ENCODE data around the gene EGLN2.
A peak's percentile ranks its signal among the peaks of the same experiment; 100 is the strongest.
"Not testable (repeated sequence)": the region's sequence is repeated elsewhere in the genome, so short reads cannot be mapped to it uniquely, and the experiment has no call there.

Gene EGLN2

DNA sequence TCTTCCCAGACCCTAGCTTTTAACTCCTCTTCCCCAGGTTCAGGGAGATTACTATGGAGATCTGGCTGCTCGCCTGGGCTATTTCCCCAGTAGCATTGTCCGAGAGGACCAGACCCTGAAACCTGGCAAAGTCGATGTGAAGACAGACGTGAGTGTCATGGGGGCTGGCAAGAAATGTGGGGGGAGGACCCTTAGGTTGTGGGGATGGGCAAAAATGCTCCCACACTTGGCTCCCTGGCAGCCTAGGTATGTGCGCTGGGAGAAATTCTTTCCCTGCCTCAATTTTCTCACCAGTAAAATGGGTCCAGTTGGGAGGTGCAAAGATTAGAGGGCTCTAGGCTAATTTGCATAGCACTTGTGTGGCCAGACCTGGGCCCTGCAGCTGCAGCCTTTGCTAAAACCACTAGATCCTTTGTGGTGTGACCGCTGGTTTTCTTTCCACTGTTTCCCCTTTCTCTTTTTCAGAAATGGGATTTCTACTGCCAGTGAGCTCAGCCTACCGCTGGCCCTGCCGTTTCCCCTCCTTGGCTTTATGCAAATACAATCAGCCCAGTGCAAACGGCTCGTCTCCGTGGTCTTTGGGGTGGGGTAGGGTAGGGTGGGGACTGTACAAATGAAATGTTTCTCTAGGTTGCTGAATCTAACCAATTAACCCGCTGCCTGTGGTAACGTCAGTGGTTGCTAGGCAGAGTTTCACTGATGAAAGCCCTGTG, 21.9 kb upstream of the EGLN2 start:
- DNase-seq = peak; percentile 94

DNA sequence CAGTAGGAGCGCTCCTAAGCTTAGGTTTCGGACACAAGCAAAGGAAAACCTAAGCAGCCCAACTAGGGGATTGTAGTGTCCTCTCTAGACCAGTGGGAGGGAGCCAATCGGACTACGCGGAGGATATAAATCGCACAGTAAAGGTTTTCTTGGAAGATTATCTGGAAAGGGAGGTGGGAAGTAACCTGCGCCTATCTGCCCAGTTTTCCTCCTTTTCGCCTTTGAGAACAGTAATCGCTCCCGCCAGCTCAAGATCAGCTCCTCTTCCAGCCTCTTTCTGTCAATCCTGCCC, 21.4 kb upstream of the EGLN2 start:
- no peak for DNase-seq

GRCh38 chr19:40777937-40778705, 20.9 kb upstream of the EGLN2 start, which contains the start of gene RAB4B:
Gene RAB4B (plus strand): TSS chr19:40778247. CDS start chr19:40778376, 129 bp downstream.
- peak; percentile 100 for DNase-seq

DNA sequence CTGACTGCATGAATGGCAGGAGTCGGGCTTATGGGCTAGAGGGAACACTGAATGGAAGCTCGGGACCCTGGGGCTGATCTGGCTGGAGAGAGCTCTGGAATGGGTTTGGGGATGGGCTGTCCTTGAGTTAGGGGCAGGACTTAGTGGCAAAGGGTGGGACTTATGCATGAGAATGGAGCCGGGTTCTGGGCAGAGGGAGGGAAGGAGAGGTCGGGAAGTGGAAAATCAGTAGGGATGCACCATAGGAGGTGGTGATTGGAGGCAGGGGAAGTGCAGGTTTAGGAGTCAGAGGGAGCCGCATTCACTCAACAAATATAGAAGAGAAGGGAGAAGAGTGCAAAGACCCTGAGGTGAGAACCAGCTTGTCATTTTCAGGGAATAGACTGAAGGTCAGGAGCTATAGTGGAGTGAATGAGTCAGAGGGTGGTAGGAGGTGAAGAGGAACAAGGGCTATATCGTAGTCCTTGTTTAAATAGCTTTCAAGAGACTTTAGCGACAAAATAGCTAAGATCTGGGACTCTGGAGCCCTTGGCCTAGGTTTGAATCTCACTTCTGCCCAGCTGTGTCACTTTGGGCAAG, 20.2 kb upstream of the EGLN2 start:
- no peak for DNase-seq

GRCh38 chr19:40780582-40780981, 18.4 kb upstream of the EGLN2 start:
- no peak for DNase-seq

- DNase-seq = no peak
These were observed 17.9 kb upstream of the EGLN2 start for GRCh38 chr19:40781140-40781539.

GRCh38 chr19:40783711-40784110, 15.3 kb upstream of the EGLN2 start:
- DNase-seq = no peak

DNA sequence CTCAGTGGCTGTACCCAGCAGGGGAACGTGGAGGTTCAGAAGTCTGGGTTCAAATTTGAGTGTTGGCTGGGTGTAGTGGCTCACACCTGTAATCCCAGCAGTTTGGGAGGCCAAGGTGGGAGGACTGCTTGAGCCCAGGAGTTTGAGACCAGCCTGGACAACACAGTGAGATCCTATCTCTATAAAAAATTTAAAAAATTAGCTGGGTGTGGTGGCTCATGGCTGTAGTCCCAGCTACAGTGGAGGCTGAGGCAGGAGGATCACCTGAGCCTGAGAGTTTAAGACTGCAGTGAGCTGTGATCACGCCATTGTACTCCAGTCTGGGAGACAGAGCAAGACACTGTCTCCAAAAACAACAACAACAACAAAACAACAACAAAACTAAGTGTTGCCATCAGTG, 14.8 kb upstream of the EGLN2 start:
- not testable (repeated sequence) for DNase-seq

GRCh38 chr19:40785526-40785925, 13.5 kb upstream of the EGLN2 start:
- DNase-seq = no peak

DNA sequence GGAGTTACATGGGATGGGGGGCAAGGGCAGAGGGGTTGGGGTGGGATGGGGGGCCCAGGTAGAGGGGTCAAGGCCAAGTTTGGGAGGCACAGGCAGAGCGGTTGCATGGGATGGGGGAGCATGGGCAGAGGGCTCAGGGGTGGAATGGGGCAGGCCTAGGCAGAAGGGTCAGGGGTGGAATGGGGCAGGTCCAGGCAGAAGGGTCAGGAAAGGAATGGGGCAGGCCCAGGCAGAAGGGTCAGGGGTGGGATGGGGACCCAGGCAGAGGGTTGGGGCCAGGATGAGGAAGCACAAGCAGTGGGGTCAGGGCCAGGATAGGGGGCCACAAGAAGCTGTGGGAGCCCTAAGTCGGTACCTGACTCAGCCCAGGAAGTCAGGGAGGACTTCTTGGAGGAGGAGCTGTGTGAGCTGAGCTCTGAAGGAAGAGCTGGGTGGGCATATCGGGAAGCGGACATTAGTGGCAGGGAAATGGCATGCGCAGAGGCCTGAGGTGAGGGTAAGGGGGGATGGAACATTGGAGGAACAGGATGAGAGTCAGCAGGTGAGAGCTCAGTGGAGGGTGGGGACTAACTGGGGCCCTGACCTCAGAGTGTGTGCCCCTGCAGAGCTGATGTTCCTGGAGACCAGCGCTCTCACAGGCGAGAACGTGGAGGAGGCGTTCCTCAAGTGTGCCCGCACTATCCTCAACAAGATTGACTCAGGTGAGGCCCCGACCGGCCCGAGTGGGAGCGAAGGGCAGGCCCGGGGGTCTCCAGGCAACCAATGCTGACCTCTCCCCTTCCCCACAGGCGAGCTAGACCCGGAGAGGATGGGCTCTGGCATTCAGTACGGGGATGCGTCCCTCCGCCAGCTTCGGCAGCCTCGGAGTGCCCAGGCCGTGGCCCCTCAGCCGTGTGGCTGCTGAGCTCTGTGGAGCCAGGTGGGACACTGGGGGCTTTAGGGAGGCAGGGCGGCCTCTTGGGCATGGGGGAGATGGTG, 12.6 kb upstream of the EGLN2 start:
- no peak for DNase-seq

DNA sequence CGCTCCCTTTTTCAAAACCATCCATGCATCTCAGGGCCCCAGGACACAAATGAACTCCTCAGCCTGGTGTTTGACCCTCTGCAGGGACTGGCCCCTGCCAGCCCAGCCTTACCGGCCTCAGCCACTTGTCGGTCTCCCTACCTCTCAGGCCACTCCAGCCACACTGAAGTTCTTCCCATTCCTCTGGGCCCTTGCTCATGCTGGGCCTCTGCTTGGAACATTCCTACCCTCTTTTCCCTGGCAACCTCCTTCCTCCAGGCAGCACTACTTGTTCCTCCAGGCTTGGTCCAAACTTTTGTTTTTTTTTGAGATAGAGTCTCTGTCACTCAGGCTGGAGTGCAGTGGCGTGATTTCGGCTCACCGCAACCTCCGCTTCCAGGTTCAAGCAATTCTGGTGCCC, 7.6 kb upstream of the EGLN2 start:
- no peak for DNase-seq

DNA sequence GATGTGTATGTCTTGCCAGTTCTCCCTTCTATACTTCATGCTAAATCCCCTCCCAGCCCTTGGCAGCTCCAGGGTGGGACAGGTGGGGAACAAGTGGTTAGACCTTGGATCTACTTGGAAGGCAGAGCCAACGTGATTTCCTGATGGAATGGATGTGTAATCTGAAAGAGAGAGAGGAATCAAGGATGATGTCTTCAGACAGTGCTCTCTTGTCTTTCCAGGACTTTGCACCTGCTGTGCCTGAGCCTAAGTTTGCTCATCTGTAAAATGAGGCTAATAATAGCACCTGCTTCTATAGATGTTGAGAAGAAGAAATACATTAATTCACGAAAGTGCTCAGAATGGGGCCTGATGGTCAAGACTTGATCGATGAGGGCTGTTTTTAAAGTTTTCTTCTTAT, 7.0 kb upstream of the EGLN2 start:
- no peak for DNase-seq

GRCh38 chr19:40797166-40797962, 1.6 kb upstream of the EGLN2 start:
- DNase-seq = no peak

DNA sequence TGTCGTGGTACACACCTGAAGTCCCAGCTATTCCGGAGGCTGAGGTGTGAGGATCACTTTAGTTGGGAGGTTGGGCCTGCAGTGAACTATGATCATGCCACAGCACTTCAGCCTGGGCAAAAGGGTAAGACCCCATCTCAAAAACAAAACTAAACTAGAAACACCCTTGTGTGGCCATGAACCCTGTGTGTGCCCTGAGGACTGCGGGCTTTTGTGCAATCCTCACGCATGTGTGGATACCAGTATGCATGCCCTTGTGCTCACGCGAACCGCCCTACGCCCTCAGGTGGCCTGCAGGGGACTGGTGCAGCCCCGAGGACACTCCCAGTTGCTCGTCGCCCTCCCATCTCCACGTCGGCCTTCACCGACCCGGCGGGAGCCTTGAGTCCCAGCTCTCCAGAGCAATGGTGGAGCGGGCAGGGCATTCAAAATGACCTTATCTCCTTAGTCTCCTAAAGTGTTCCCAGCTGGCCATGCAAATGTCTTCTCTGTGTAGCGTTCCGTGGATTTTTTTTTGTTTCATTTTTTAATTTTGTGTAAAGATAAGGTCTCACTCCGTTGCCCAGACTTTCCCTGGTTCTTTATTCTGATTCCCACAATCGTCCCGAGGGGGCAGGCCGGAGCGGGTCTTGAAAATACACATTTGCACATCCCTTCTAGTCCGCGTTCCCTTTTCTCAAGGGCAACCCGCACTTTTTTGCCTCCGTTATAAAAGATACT, 868 bp upstream of the EGLN2 start:
- DNase-seq = peak; percentile 76

DNA sequence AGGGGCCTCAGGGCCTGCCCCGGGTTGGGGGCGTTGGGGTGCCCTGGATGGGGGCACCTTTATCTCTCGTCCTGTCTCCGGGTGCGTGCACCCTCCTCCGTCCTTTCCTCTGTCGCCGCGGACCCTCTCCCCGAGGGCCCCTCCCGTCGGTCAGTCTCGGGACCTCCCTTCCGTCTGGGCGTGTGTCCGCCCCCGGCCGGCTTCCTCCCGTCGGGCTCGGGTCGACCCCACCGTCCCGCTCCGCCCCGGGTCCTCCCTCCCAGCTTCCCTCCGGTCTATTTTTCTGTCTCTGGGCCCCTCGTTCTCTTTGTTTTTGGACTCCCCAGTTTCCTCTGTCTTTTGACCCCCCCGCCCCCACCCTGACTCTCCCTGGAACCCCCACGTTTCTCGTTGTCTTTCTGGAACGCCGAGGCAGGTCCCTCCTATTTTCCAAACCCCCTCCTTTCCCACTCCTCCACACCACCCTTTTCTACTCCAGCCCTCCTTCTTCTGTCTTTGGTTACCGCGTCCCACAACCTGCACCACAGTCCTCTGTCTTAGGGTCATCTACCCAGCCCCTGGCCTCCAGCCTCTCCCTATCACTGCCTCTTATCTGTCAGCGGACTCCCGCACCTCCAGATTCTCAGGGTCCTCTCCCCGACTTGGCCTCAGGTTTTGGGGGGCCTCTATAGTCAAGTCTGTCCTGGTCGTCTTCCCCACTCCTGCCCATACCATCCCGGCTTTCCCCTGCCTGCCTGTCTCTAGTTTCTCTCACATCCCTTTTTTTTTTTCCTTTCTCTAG, 757 bp downstream of the EGLN2 start:
- no peak for DNase-seq

DNA sequence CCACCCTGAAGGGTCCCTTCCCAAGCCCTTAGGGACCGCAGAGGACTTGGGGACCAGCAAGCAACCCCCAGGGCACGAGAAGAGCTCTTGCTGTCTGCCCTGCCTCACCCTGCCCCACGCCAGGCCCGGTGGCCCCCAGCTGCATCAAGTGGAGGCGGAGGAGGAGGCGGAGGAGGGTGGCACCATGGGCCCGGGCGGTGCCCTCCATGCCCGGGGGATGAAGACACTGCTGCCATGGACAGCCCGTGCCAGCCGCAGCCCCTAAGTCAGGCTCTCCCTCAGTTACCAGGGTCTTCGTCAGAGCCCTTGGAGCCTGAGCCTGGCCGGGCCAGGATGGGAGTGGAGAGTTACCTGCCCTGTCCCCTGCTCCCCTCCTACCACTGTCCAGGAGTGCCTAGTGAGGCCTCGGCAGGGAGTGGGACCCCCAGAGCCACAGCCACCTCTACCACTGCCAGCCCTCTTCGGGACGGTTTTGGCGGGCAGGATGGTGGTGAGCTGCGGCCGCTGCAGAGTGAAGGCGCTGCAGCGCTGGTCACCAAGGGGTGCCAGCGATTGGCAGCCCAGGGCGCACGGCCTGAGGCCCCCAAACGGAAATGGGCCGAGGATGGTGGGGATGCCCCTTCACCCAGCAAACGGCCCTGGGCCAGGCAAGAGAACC, 1.5 kb downstream of the EGLN2 start:
- no peak for DNase-seq

DNA sequence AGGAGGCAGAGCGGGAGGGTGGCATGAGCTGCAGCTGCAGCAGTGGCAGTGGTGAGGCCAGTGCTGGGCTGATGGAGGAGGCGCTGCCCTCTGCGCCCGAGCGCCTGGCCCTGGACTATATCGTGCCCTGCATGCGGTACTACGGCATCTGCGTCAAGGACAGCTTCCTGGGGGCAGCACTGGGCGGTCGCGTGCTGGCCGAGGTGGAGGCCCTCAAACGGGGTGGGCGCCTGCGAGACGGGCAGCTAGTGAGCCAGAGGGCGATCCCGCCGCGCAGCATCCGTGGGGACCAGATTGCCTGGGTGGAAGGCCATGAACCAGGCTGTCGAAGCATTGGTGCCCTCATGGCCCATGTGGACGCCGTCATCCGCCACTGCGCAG, 2.0 kb downstream of the EGLN2 start:
- no peak for DNase-seq

- no peak for DNase-seq
These were observed 2.7 kb downstream of the EGLN2 start for GRCh38 chr19:40801426-40802299.

Data from CD4-positive, alpha-beta T cell treated with Interleukin-12 subunit alpha and Interleukin-12 subunit beta, for 1 hour (primary cell).